GM23338 (cell line): Measurements from ENCODE around the gene ANKRD11. TPM values are rescaled to one million over a fixed set of nuclear protein-coding genes. Genes with fewer than 3 reads are reported as not detected.

ENCODE experiments used
- ATAC-seq: fragments of 200-7000 bp; cut with Tn5 transposase; 3 replicates; pipeline ENCODE4 v1.9.1; 2020
- DNase-seq: peaks from one replicate; pipeline ENCODE4 v3.0.0-alpha.2; 2015; ENCODE audit warnings: low spot score
- H2AFZ ChIP-seq: fragments of 200-600 bp; sonication (generic); 2 replicates; pipeline ENCODE4 v1.8.0; 2016; ENCODE audit warnings: antibody characterized with exemption, mild to moderate bottlenecking, moderate library complexity
- H3F3A ChIP-seq: fragments of 200-600 bp; sonication (generic); replicated peaks from 2 replicates; pipeline ENCODE4 v1.8.0; 2017; ENCODE audit warnings: antibody characterized with exemption, mixed run types, low read depth
- H3K27ac ChIP-seq: fragments of 200-600 bp; sonication (generic); 2 replicates; pipeline ENCODE4 v1.6.1; 2016; ENCODE audit warnings: low read depth
- H3K27me3 ChIP-seq: fragments of 200-600 bp; sonication (generic); 2 replicates; pipeline ENCODE4 v1.8.0; 2016; ENCODE audit warnings: mild to moderate bottlenecking, mixed run types, moderate library complexity; ENCODE audit not compliant: insufficient read depth
- H3K36me3 ChIP-seq: fragments of 200-600 bp; sonication (generic); 2 replicates; pipeline ENCODE4 v1.8.0; 2016; ENCODE audit warnings: mild to moderate bottlenecking; ENCODE audit not compliant: insufficient read depth
- H3K4me1 ChIP-seq: fragments of 200-600 bp; sonication (generic); 2 replicates; pipeline ENCODE4 v1.8.0; 2016; ENCODE audit warnings: mild to moderate bottlenecking, moderate library complexity; ENCODE audit not compliant: insufficient read depth
- H3K4me2 ChIP-seq: fragments of 200-600 bp; sonication (generic); 2 replicates; pipeline ENCODE4 v1.7.1; 2017; ENCODE audit warnings: mixed run types
- H3K4me3 ChIP-seq: fragments of 200-600 bp; sonication (generic); 2 replicates; pipeline ENCODE4 v1.6.1; 2016; ENCODE audit warnings: mixed run types
- H3K79me2 ChIP-seq: fragments of 200-600 bp; sonication (generic); replicated peaks from 2 replicates; pipeline ENCODE4 v1.8.0; 2017; ENCODE audit warnings: mild to moderate bottlenecking; ENCODE audit not compliant: insufficient read depth
- H3K9me2 ChIP-seq: fragments of 200-600 bp; sonication (generic); 2 replicates; pipeline ENCODE4 v1.8.0; 2017; ENCODE audit not compliant: insufficient read depth
- H4K20me1 ChIP-seq: fragments of 200-600 bp; sonication (generic); replicated peaks from 2 replicates; pipeline ENCODE4 v1.8.0; 2017; ENCODE audit warnings: mild to moderate bottlenecking; ENCODE audit not compliant: insufficient read depth
- H3K27ac Mint-ChIP-seq: 2 replicates; pipeline ENCODE4 v1.8.0; 2020; ENCODE audit warnings: inconsistent platforms, mild to moderate bottlenecking, moderate library complexity, mixed read lengths
- H3K27me3 Mint-ChIP-seq: 3 replicates; pipeline ENCODE4 v1.8.0; 2022; ENCODE audit warnings: low read depth, mild to moderate bottlenecking, moderate library complexity, mixed read lengths, inconsistent platforms; ENCODE audit not compliant: insufficient read depth, poor library complexity
- H3K36me3 Mint-ChIP-seq: 3 replicates; pipeline ENCODE4 v1.8.0; 2021; ENCODE audit warnings: low read depth, mild to moderate bottlenecking, inconsistent platforms, moderate library complexity, mixed read lengths
- H3K4me1 Mint-ChIP-seq: 3 replicates; pipeline ENCODE4 v1.8.0; 2020; ENCODE audit warnings: mild to moderate bottlenecking, inconsistent platforms, mixed read lengths
- H3K4me3 Mint-ChIP-seq: 3 replicates; pipeline ENCODE4 v1.8.0; 2021; ENCODE audit warnings: moderate library complexity, mild to moderate bottlenecking, inconsistent platforms, mixed read lengths
- H3K9me3 Mint-ChIP-seq: 3 replicates; pipeline ENCODE4 v1.8.0; 2020; ENCODE audit warnings: moderate library complexity, mild to moderate bottlenecking, inconsistent platforms, mixed read lengths
- CREB1 ChIP-seq: fragments of 250-450 bp; sonication (Bioruptor Pico); IDR thresholded peaks from 2 replicates; pipeline ENCODE4 v1.5.0; 2020; ENCODE audit warnings: low read depth, mild to moderate bottlenecking, moderate library complexity
- CTCF ChIP-seq, 2 experiments: fragments of 200-600 bp in 1 of 2; sonication (generic) in 1 of 2; conservative IDR thresholded peaks; 2 replicates each; pipeline versions ENCODE4 v1.5.1 to v1.6.1; 2016 to 2017; ENCODE audit warnings: antibody characterized with exemption in 2 of 2, low read depth in 2 of 2, mild to moderate bottlenecking in 2 of 2, moderate library complexity in 1 of 2
- ETS1 ChIP-seq: IDR thresholded peaks from 2 replicates; pipeline ENCODE4 v1.6.1; 2016; ENCODE audit warnings: antibody characterized with exemption
- EZH2 ChIP-seq: fragments of 200-600 bp; sonication (generic); IDR thresholded peaks from one replicate; pipeline ENCODE4 v1.8.0; 2017; ENCODE audit warnings: antibody characterized with exemption, mild to moderate bottlenecking, low read depth; ENCODE audit not compliant: unreplicated experiment
- EZH2phosphoT487 ChIP-seq: fragments of 200-600 bp; sonication (generic); IDR thresholded peaks from one replicate; pipeline ENCODE4 v1.8.1; 2018; ENCODE audit warnings: antibody characterized with exemption; ENCODE audit not compliant: unreplicated experiment
- JUNB ChIP-seq: IDR thresholded peaks from one replicate; pipeline ENCODE4 v1.6.1; 2016; ENCODE audit warnings: antibody characterized with exemption; ENCODE audit not compliant: unreplicated experiment
- NANOG ChIP-seq: IDR thresholded peaks from 2 replicates; pipeline ENCODE4 v1.6.1; 2016; ENCODE audit warnings: antibody characterized with exemption, borderline replicate concordance
- POLR2AphosphoS5 ChIP-seq: IDR thresholded peaks from 2 replicates; pipeline ENCODE4 v1.6.1; 2016; ENCODE audit warnings: antibody characterized with exemption, low read depth
- REST ChIP-seq: IDR thresholded peaks from one replicate; pipeline ENCODE4 v1.6.1; 2018; ENCODE audit warnings: antibody characterized with exemption; ENCODE audit not compliant: unreplicated experiment
- STAT1 ChIP-seq: IDR thresholded peaks from one replicate; pipeline ENCODE4 v1.6.1; 2016; ENCODE audit warnings: antibody characterized with exemption; ENCODE audit not compliant: unreplicated experiment
- ZNF114 ChIP-seq: fragments of 250-450 bp; sonication (Bioruptor Pico); IDR thresholded peaks from 2 replicates; pipeline ENCODE4 v1.5.0; 2020; ENCODE audit warnings: mild to moderate bottlenecking, moderate library complexity
- ZNF331 ChIP-seq: fragments of 250-450 bp; sonication (Bioruptor Pico); IDR thresholded peaks from 2 replicates; pipeline ENCODE4 v1.5.0; 2020; ENCODE audit warnings: low read depth, mild to moderate bottlenecking, moderate library complexity
- ZNF462 ChIP-seq: fragments of 250-450 bp; sonication (Bioruptor Pico); IDR thresholded peaks from 2 replicates; pipeline ENCODE4 v1.5.0; 2020; ENCODE audit warnings: mild to moderate bottlenecking, moderate library complexity
- polyA plus RNA-seq: library from polyadenylated mRNA; unstranded; fragments of >200 nt; fragmentation: Nextera tagmentation; extraction: Ambion mirVana; gene quantifications from 2 replicates; pipeline ENCODE4 v1.2.1, GENCODE V29; 2016
- total RNA-seq: library from RNA; depleted of rRNA; stranded (reverse); fragments of >200 nt; shearing (Covaris generic); gene quantifications from 2 replicates; pipeline ENCODE4 v1.2.3, GENCODE V29; 2014

The ANKRD11 gene
- total and polyA plus RNA-seq, 2 experiments from 2014 or later = 130 to 159 TPM

- Histone ChIP-seq H3K27ac (peak overlapping the region; percentile 50; the same call in 1 of the 2 replicates), H3K79me2 (peaks cover 95% of the 10 kb centered on the region), H3K27me3 (no peaks in the 10 kb centered on the region), H3F3A (no peaks in the 10 kb centered on the region; the same call in 1 of the 2 replicates), H3K4me1 (peaks cover 73% of the 10 kb centered on the region), H3K9me2 (no peaks in the 10 kb centered on the region), H3K36me3 (no peaks in the 10 kb centered on the region), H2AFZ (no peak overlapping the region), H4K20me1 (peaks cover 88% of the 10 kb centered on the region), H3K4me3 (no peak overlapping the region), H3K4me2 (0 out of 2 replicates have a peak overlapping the region, but pooled peaks have one; percentile 26)
- Mint-ChIP-seq H3K4me1 (peaks cover 77% of the 10 kb centered on the region), H3K27ac (peak overlapping the region; percentile 31; the same call in 1 of the 2 replicates), H3K27me3 (peaks cover 36% of the 10 kb centered on the region), H3K36me3 (peaks cover 2% of the 10 kb centered on the region), H3K4me3 (no peak overlapping the region), H3K9me3 (no peaks in the 10 kb centered on the region)
- ATAC-seq (peak; percentile 14), DNase-seq (no peak)
- TF ChIP-seq STAT1 (no peak), POLR2AphosphoS5 (no peak), ETS1 (no peak), ZNF462 (no peak), REST (no peak), EZH2 (no peak), CREB1 (CRISPR knock-in tag) (no peak), ZNF114 (no peak), NANOG (no peak), CTCF (conservative IDR thresholded peaks at IDR 0.05; ENCODE audit: low read depth in 2 of 2) (no peak), JUNB (no peak), EZH2phosphoT487 (no peak), ZNF331 (CRISPR knock-in tag) (no peak)
These were observed 79.5 kb downstream of the ANKRD11 start for GRCh38 chr16:89410794-89411309.
